ENCODE measurements around the gene DLX2. TPM values are rescaled to one million over a fixed set of nuclear protein-coding genes. Genes with fewer than 3 reads are reported as not detected.

DLX2 gene
- total RNA-seq, 2 experiments from 2014 or later = not detected

- ChIA-PET POLR2A (interaction anchor here (0.9 to 1.8 kb wide), 2 partner anchors 15 to 407 kb away, joined by 3 to 6 read pairs; no protein-coding TSS in a partner anchor), CTCF (interaction anchor here (1.0 to 1.8 kb wide), 3 partner anchors 8 to 366 kb away, joined by 3 to 5 read pairs (median 4); no protein-coding TSS in a partner anchor)
- H3K4me1 Mint-ChIP-seq = peaks cover 46% of the 10 kb centered on the region
- peak overlapping the region; percentile 74 for H3K4me3 Mint-ChIP-seq
- DNase-seq = no peak
- H3K9me3 Mint-ChIP-seq = no peaks in the 10 kb centered on the region
- peaks cover 8% of the 10 kb centered on the region for H3K36me3 Mint-ChIP-seq (ENCODE audit: low read depth)
- H3K27me3 Mint-ChIP-seq = peaks cover 80% of the 10 kb centered on the region
- H3K27ac Mint-ChIP-seq = no peak overlapping the region
Measured at GRCh38 chr2:172095905-172096625, 6.6 kb downstream of the DLX2 start.

- no peaks in the 10 kb centered on the region for H3K9me3 Mint-ChIP-seq
- DNase-seq = peak; percentile 73
- H3K27ac Mint-ChIP-seq = peak overlapping the region; percentile 2
- peaks cover 8% of the 10 kb centered on the region for H3K36me3 Mint-ChIP-seq (ENCODE audit: low read depth)
- ChIA-PET CTCF (interaction anchor here (1.0 to 1.7 kb wide), 2 partner anchors 9 to 366 kb away, joined by 3 to 4 read pairs; no protein-coding TSS in a partner anchor), POLR2A (interaction anchor here (0.9 to 1.8 kb wide), 2 partner anchors 14 to 406 kb away, joined by 3 to 6 read pairs; no protein-coding TSS in a partner anchor)
- H3K4me1 Mint-ChIP-seq = peaks cover 42% of the 10 kb centered on the region
- peak overlapping the region; percentile 74 for H3K4me3 Mint-ChIP-seq
- H3K27me3 Mint-ChIP-seq = peaks cover 81% of the 10 kb centered on the region
Measured at GRCh38 chr2:172095146-172095904, 7.4 kb downstream of the DLX2 start.

GRCh38 chr2:172094294-172095145 lies 8.2 kb downstream of the DLX2 start:
- DNase-seq = peak; percentile 14
- POLR2A ChIA-PET = interaction anchor here (1.1 to 1.8 kb wide), 2 partner anchors 9 to 13 kb away, joined by 4 to 6 read pairs; partner anchors contain the start of gene DLX1
- Mint-ChIP-seq H3K4me1 (peaks cover 42% of the 10 kb centered on the region), H3K27ac (no peak overlapping the region), H3K4me3 (peak overlapping the region; percentile 74), H3K27me3 (peaks cover 85% of the 10 kb centered on the region), H3K9me3 (no peaks in the 10 kb centered on the region), H3K36me3 (ENCODE audit: low read depth) (peaks cover 8% of the 10 kb centered on the region)
- CTCF ChIA-PET = interaction anchor here (0.9 to 1.7 kb wide), 2 partner anchors 10 to 367 kb away, joined by 3 read pairs; no protein-coding TSS in a partner anchor

- Mint-ChIP-seq H3K4me3 (peak overlapping the region; percentile 6), H3K4me1 (peaks cover 40% of the 10 kb centered on the region), H3K27ac (no peak overlapping the region), H3K27me3 (peaks cover 88% of the 10 kb centered on the region), H3K36me3 (ENCODE audit: low read depth) (peaks cover 7% of the 10 kb centered on the region), H3K9me3 (no peaks in the 10 kb centered on the region)
- POLR2A ChIA-PET = interaction anchor here (1.1 kb wide), 1 partner anchor 8 kb away, joined by 4 read pairs; the partner anchor contains the start of gene DLX1
- DNase-seq = peak; percentile 12
- CTCF ChIA-PET = interaction anchor here (0.9 to 3.0 kb wide), 3 partner anchors 10 to 368 kb away, joined by 3 to 15 read pairs (median 4); partner anchors contain the start of gene DLX2
Measured at GRCh38 chr2:172093416-172094293, 9.0 kb downstream of the DLX2 start.

- Mint-ChIP-seq H3K9me3 (no peaks in the 10 kb centered on the region), H3K4me3 (no peak overlapping the region)
- peak; percentile 13 for DNase-seq
Measured at GRCh38 chr2:172092716-172093415, 9.8 kb downstream of the DLX2 start.

GRCh38 chr2:172091761-172092566 lies 10.7 kb downstream of the DLX2 start:
- POLR2A ChIA-PET = interaction anchor here (1.2 to 2.1 kb wide), 2 partner anchors 9 to 11 kb away, joined by 3 to 12 read pairs; partner anchors contain the start of gene DLX2
- Mint-ChIP-seq H3K4me1 (peaks cover 46% of the 10 kb centered on the region), H3K36me3 (ENCODE audit: low read depth) (peaks cover 11% of the 10 kb centered on the region), H3K4me3 (no peak overlapping the region), H3K27me3 (peaks cover 89% of the 10 kb centered on the region), H3K9me3 (no peaks in the 10 kb centered on the region), H3K27ac (no peak overlapping the region)
- DNase-seq = no peak
- CTCF ChIA-PET = interaction anchor here (1.9 to 3.0 kb wide), 2 partner anchors 12 to 14 kb away, joined by 5 to 15 read pairs; partner anchors contain the start of gene DLX2

More at GRCh38 chr2:172092716-172093415, 9.8 kb downstream of the DLX2 start:
- peaks cover 44% of the 10 kb centered on the region for H3K4me1 Mint-ChIP-seq
- H3K36me3 Mint-ChIP-seq (ENCODE audit: low read depth) = peaks cover 9% of the 10 kb centered on the region
- ChIA-PET POLR2A (interaction anchor here (2.1 kb wide), 1 partner anchor 10 kb away, joined by 12 read pairs; the partner anchor contains the start of gene DLX2), CTCF (interaction anchor here (1.2 to 3.0 kb wide), 3 partner anchors 11 to 152 kb away, joined by 4 to 15 read pairs (median 5); partner anchors contain the start of gene DLX2)
- H3K27me3 Mint-ChIP-seq = peaks cover 89% of the 10 kb centered on the region
- no peak overlapping the region for H3K27ac Mint-ChIP-seq

- Mint-ChIP-seq H3K36me3 (ENCODE audit: low read depth) (peaks cover 14% of the 10 kb centered on the region), H3K27me3 (peaks cover 92% of the 10 kb centered on the region), H3K27ac (no peak overlapping the region), H3K9me3 (no peaks in the 10 kb centered on the region), H3K4me3 (no peak overlapping the region), H3K4me1 (peaks cover 49% of the 10 kb centered on the region)
- DNase-seq = no peak
- ChIA-PET CTCF (interaction anchor here (1.9 to 3.0 kb wide), 2 partner anchors 12 to 15 kb away, joined by 5 to 15 read pairs; partner anchors contain the start of gene DLX2), POLR2A (interaction anchor here (1.2 to 2.1 kb wide), 2 partner anchors 8 to 12 kb away, joined by 3 to 12 read pairs; partner anchors contain the start of gene DLX2)
Measured at GRCh38 chr2:172091000-172091641, 11.6 kb downstream of the DLX2 start.

- Mint-ChIP-seq H3K9me3 (no peaks in the 10 kb centered on the region), H3K27ac (no peak overlapping the region), H3K36me3 (ENCODE audit: low read depth) (peaks cover 18% of the 10 kb centered on the region), H3K27me3 (peaks cover 90% of the 10 kb centered on the region), H3K4me1 (peaks cover 48% of the 10 kb centered on the region), H3K4me3 (no peak overlapping the region)
- CTCF ChIA-PET = interaction anchor here (1.9 to 3.0 kb wide), 2 partner anchors 13 to 16 kb away, joined by 5 to 15 read pairs; partner anchors contain the start of gene DLX2
- no peak for DNase-seq
- POLR2A ChIA-PET = interaction anchor here (1.2 to 2.1 kb wide), 2 partner anchors 8 to 12 kb away, joined by 3 to 12 read pairs; partner anchors contain the start of gene DLX2
Measured at GRCh38 chr2:172090044-172090961, 12.4 kb downstream of the DLX2 start.

- Mint-ChIP-seq H3K9me3 (no peaks in the 10 kb centered on the region), H3K27ac (no peak overlapping the region), H3K36me3 (ENCODE audit: low read depth) (peaks cover 18% of the 10 kb centered on the region), H3K4me3 (no peak overlapping the region), H3K4me1 (peaks cover 49% of the 10 kb centered on the region), H3K27me3 (peaks cover 92% of the 10 kb centered on the region)
- DNase-seq = no peak
- ChIA-PET CTCF (interaction anchor here (6.5 kb wide), 1 partner anchor 11 kb away, joined by 39 read pairs; the partner anchor contains the start of gene DLX2), POLR2A (no interaction called here)
Measured at GRCh38 chr2:172089633-172090032, 13.1 kb downstream of the DLX2 start.

Measured in activated CD4-positive, alpha-beta memory T cell treated with anti-CD3 and anti-CD28 coated beads, Interleukin-2, amount 10 ng/mL, durations not matched to agents 7 days and 5 days (primary cell).